Smooth muscle cell (in vitro differentiated cells): Measurements from ENCODE around the gene BCKDHB. TPM values are rescaled to one million over a fixed set of nuclear protein-coding genes. Genes with fewer than 3 reads are reported as not detected.
"Not testable (repeated sequence)": the region's sequence is repeated elsewhere in the genome, so short reads cannot be mapped to it uniquely, and the experiment has no call there.

ENCODE experiments used
- DNase-seq: peaks from one replicate; lab custom pipeline; 2025; ENCODE audit not compliant: unreplicated experiment; lab: John Stamatoyannopoulos, UW
- H2AFZ ChIP-seq: fragments of 200-600 bp; sonication (generic); 2 replicates; pipeline ENCODE4 v1.6.0; 2016; ENCODE audit warnings: antibody characterized with exemption, low read depth, mild to moderate bottlenecking
- H3F3A ChIP-seq: fragments of 200-600 bp; sonication (generic); 2 replicates; pipeline ENCODE4 v1.6.0; 2017; ENCODE audit warnings: antibody characterized with exemption, low read depth
- H3K27ac ChIP-seq: fragments of 200-600 bp; sonication (generic); 2 replicates; pipeline ENCODE4 v1.5.1; 2016; ENCODE audit warnings: low read depth, mild to moderate bottlenecking
- H3K27me3 ChIP-seq: fragments of 200-600 bp; sonication (generic); 2 replicates; pipeline ENCODE4 v1.6.1; 2016; ENCODE audit warnings: low read depth, mild to moderate bottlenecking
- H3K36me3 ChIP-seq: fragments of 200-600 bp; sonication (generic); 2 replicates; pipeline ENCODE4 v1.5.1; 2016; ENCODE audit warnings: low read depth
- H3K4me1 ChIP-seq: fragments of 200-600 bp; sonication (generic); 2 replicates; pipeline ENCODE4 v1.5.1; 2016; ENCODE audit warnings: low read depth
- H3K4me2 ChIP-seq: fragments of 200-600 bp; sonication (generic); 2 replicates; pipeline ENCODE4 v1.6.0; 2016; ENCODE audit warnings: mild to moderate bottlenecking
- H3K4me3 ChIP-seq: fragments of 200-600 bp; sonication (generic); 2 replicates; pipeline ENCODE4 v1.5.1; 2016; ENCODE audit warnings: mild to moderate bottlenecking
- H3K79me2 ChIP-seq: fragments of 200-600 bp; sonication (generic); 2 replicates; pipeline ENCODE4 v1.6.0; 2016; ENCODE audit warnings: low read depth, mild to moderate bottlenecking
- H3K9ac ChIP-seq: fragments of 200-600 bp; sonication (generic); 2 replicates; pipeline ENCODE4 v1.6.0; 2016; ENCODE audit warnings: low read depth
- H3K9me3 ChIP-seq: fragments of 200-600 bp; sonication (generic); replicated peaks from 2 replicates; pipeline ENCODE4 v1.5.1; 2016; ENCODE audit warnings: low read depth
- H4K20me1 ChIP-seq: fragments of 200-600 bp; sonication (generic); 2 replicates; pipeline ENCODE4 v1.6.0; 2016; ENCODE audit warnings: low read depth
- WGBS: methylation state at CpG from one replicate; pipeline ENCODE4 v1.1.7; 2016; ENCODE audit warnings: low lambda C conversion rate; 5-methylcytosine and 5-hydroxymethylcytosine counted together
- polyA plus RNA-seq: library from polyadenylated mRNA; unstranded; fragments of >200 nt; fragmentation: Nextera tagmentation; extraction: Ambion mirVana; gene quantifications from 2 replicates; pipeline ENCODE4 v1.2.1, GENCODE V29; 2016
- total RNA-seq: library from RNA; depleted of rRNA; stranded (reverse); fragments of >200 nt; gene quantifications from 2 replicates; pipeline ENCODE4 v1.2.3, GENCODE V29; 2014
- TF ChIP-seq, protein P1 (sequence below): fragments of 200-600 bp; sonication (generic); IDR thresholded peaks from 2 replicates; pipeline ENCODE4 v1.5.1; 2017; ENCODE audit warnings: borderline replicate concordance, mild to moderate bottlenecking, antibody characterized with exemption; ENCODE audit not compliant: insufficient read depth, poor library complexity, severe bottlenecking

BCKDHB gene
- total and polyA plus RNA-seq, 2 experiments from 2014 or later, result 10.2 to 19.7 TPM

DNA sequence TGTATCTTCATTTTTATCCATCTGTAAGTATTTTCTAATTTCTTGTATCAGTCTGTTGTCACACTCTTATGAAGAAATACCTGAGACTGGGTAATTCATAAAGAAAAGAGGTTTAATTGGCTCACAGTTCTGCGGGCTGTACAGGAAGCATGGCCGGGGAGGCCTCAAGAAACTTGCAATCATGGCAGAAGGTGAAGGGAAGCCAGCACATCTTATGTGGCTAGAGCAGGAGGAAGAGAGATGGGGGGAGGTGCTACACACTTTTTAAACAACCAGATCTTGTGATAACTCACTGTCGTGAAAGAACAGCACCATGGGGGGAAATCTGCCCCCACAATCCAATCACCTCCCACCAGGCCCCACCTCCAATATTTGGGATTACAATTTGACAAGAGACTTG, 10.9 kb upstream of the BCKDHB start:
- TF ChIP-seq, protein P1, sequence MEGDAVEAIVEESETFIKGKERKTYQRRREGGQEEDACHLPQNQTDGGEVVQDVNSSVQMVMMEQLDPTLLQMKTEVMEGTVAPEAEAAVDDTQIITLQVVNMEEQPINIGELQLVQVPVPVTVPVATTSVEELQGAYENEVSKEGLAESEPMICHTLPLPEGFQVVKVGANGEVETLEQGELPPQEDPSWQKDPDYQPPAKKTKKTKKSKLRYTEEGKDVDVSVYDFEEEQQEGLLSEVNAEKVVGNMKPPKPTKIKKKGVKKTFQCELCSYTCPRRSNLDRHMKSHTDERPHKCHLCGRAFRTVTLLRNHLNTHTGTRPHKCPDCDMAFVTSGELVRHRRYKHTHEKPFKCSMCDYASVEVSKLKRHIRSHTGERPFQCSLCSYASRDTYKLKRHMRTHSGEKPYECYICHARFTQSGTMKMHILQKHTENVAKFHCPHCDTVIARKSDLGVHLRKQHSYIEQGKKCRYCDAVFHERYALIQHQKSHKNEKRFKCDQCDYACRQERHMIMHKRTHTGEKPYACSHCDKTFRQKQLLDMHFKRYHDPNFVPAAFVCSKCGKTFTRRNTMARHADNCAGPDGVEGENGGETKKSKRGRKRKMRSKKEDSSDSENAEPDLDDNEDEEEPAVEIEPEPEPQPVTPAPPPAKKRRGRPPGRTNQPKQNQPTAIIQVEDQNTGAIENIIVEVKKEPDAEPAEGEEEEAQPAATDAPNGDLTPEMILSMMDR, result no peak
- Histone ChIP-seq H2AFZ (no peak overlapping the region), H3K4me1 (no peaks in the 10 kb centered on the region), H3K9ac (no peak overlapping the region), H3K27me3 (peaks cover 4% of the 10 kb centered on the region), H3K27ac (no peak overlapping the region), H3K79me2 (no peaks in the 10 kb centered on the region), H3K9me3 (no peaks in the 10 kb centered on the region), H3K36me3 (no peaks in the 10 kb centered on the region), H3K4me3 (no peak overlapping the region), H3F3A (no peaks in the 10 kb centered on the region), H3K4me2 (no peak overlapping the region), H4K20me1 (no peaks in the 10 kb centered on the region)
- 71% methylated on average over 3 of the region's 3 CpGs for WGBS
- DNase-seq, result no peak

DNA sequence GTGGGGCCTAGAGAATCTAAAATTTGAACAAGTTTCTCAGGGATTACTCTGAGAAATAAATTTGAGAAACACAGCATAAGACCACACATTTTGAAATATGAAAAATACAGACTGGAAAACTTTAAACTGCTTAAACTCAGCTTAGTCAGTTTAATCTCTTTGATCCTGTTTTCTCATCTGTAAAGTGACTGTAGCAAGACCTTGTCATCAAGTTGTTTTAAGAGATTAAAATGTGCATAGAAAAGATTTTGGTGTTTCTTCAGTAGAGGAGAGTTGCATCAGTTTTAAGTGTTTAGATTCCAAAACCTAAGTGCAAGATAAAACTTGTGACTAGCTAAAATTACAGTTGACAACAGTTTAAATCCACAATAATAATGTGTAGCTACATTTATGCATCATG, 8.1 kb upstream of the BCKDHB start:
- DNase-seq, result no peak
- Histone ChIP-seq H3K9ac (no peak overlapping the region), H3K4me1 (no peaks in the 10 kb centered on the region), H4K20me1 (no peaks in the 10 kb centered on the region), H3F3A (no peaks in the 10 kb centered on the region), H3K4me3 (no peak overlapping the region), H3K27me3 (peaks cover 4% of the 10 kb centered on the region), H3K36me3 (no peaks in the 10 kb centered on the region), H3K4me2 (no peak overlapping the region), H3K9me3 (no peaks in the 10 kb centered on the region), H2AFZ (no peak overlapping the region), H3K79me2 (no peaks in the 10 kb centered on the region), H3K27ac (no peak overlapping the region)
- TF ChIP-seq, protein P1, result no peak

DNA sequence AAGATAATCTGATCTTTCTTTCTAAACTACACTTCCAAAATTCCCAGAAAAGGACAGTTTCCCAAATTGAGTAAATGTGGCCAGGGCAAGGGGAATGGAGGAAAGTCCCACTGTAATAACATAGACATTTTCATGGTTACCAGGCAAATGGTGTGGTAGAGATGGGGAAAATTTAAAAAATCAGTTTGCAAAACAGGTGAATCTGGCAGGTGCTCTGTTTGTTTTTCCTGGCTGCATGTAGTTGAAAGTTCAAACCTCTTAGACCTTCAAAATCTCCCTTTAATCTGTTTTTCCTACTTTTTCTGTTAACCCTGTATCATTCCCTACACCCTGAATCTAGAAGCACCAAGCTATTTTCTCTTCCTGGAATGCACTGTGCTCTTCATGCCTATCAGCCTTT, 2.0 kb upstream of the BCKDHB start:
- Histone ChIP-seq H2AFZ (no peak overlapping the region), H3K79me2 (peaks cover 8% of the 10 kb centered on the region), H4K20me1 (no peaks in the 10 kb centered on the region), H3F3A (no peaks in the 10 kb centered on the region), H3K27me3 (no peaks in the 10 kb centered on the region), H3K27ac (no peak overlapping the region), H3K4me1 (peaks cover 4% of the 10 kb centered on the region), H3K9me3 (no peaks in the 10 kb centered on the region), H3K36me3 (no peaks in the 10 kb centered on the region), H3K4me2 (no peak overlapping the region), H3K9ac (no peak overlapping the region), H3K4me3 (no peak overlapping the region)
- TF ChIP-seq, protein P1, result no peak
- no peak for DNase-seq

DNA sequence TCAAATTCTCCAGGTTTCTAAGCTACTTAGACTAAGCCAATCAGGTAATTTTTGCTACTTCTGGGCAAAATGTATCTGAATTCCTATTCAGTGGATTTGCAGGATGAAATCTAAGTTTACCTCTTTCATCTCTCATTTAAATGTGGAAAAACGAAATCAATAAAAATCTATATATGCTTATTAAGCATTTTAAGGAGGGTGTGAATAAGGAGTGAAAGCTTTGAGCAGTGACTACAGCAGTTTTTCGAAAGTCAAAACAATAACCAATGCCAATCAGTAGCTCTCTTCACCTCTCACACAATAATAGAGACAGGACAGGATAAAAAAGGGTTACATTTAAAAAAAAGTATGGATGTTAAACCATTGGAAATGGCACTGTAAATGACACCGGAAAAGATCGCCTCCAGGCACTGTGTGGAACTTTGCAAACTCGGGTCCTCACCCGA, 476 bp upstream of the BCKDHB start:
- Histone ChIP-seq H3K4me1 (peaks cover 4% of the 10 kb centered on the region), H3K79me2 (peaks cover 11% of the 10 kb centered on the region), H3K27ac (no peak overlapping the region), H3F3A (no peaks in the 10 kb centered on the region), H3K9me3 (no peaks in the 10 kb centered on the region), H4K20me1 (no peaks in the 10 kb centered on the region), H3K27me3 (no peaks in the 10 kb centered on the region), H3K4me3 (peak overlapping the region; percentile 82), H3K36me3 (no peaks in the 10 kb centered on the region), H2AFZ (peak overlapping the region; percentile 98), H3K9ac (no peak overlapping the region), H3K4me2 (peak overlapping the region; percentile 89)
- DNase-seq, result no peak
- WGBS, result 12% methylated on average over 6 of the region's 6 CpGs
- TF ChIP-seq, protein P1, result no peak

DNA sequence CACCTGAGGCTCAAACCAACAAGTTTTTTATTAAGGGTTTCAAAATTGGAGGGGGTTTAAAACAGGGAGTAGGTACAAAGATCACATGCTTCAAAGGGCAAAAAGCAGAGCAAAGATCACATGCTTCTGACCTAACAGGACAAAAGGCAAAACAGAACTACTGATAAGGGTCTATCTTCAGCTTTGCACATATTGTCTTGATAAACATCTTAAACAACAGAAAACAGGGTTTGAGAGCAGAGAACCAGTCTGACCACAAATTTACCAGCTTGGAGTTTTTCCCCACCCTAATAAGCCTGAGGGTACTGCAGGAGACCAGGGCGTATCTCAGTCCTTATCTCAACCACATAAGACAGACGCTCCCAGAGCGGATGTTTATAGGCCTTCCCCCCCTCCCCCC, 16.1 kb downstream of the BCKDHB start:
- not testable (repeated sequence) for DNase-seq, H3K79me2 ChIP-seq

More for the DNA sequence above, 16.1 kb downstream of the BCKDHB start:
- not testable (repeated sequence) for H3K27me3 ChIP-seq, H3F3A ChIP-seq, H3K36me3 ChIP-seq, H3K9ac ChIP-seq, H4K20me1 ChIP-seq, H3K9me3 ChIP-seq, H3K4me3 ChIP-seq, H2AFZ ChIP-seq, H3K27ac ChIP-seq, H3K4me1 ChIP-seq, H3K4me2 ChIP-seq
- 64% methylated on average over 3 of the region's 3 CpGs for WGBS
